ENCODE measurements around the gene SLC39A11.

DNA sequence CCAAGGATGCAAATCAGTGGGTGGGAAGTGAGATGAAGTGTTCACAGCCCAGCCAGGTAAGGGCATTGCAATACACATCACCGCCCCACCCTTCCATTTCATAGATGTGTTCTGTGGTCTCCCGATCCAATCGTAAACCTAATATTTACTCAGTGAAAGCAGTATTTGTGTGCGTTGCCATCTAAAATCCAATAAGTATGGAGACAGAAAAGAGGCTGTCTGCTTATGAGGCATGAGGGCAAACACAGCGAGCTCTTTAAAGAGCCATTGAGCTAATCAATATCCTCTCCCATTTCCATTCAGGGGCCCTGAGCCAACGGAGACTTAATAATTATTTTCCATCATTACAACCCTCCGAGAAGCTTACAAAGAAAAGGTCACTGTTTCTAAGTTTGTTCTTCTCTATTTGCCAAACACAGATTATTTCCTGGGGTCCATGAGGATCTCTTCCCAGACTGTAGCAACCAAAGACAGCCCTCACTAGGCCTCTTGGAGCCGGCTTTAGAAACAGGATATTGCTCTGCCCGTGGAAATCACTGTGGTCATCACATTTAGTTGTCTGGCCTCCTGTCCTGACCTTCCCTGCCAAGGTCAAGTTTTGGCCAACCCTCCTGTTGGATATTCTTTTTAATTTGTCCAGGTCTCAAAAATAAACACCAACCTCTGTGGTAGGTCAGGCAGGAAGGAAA is 120.1 kb downstream of the SLC39A11 start:
- TF ChIP-seq POLR2A (IDR thresholded peaks at IDR 0.05): no peak
- TF ChIP-seq, protein P1, sequence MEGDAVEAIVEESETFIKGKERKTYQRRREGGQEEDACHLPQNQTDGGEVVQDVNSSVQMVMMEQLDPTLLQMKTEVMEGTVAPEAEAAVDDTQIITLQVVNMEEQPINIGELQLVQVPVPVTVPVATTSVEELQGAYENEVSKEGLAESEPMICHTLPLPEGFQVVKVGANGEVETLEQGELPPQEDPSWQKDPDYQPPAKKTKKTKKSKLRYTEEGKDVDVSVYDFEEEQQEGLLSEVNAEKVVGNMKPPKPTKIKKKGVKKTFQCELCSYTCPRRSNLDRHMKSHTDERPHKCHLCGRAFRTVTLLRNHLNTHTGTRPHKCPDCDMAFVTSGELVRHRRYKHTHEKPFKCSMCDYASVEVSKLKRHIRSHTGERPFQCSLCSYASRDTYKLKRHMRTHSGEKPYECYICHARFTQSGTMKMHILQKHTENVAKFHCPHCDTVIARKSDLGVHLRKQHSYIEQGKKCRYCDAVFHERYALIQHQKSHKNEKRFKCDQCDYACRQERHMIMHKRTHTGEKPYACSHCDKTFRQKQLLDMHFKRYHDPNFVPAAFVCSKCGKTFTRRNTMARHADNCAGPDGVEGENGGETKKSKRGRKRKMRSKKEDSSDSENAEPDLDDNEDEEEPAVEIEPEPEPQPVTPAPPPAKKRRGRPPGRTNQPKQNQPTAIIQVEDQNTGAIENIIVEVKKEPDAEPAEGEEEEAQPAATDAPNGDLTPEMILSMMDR (IDR thresholded peaks at IDR 0.05): no peak
- TF ChIP-seq POLR2AphosphoS5 (IDR thresholded peaks at IDR 0.05): no peak

Data from upper lobe of left lung (tissue), 4 donors.